HepG2 (cell line): ENCODE data around the gene CCDC88A.

Experiments used
- PATZ1 ChIP-seq: sonication (generic); formaldehyde crosslinking; IDR thresholded peaks from 2 replicates; pipeline ENCODE4 v1.4.0; 2020; ENCODE audit warnings: missing genetic modification reagents
- XRCC5 ChIP-seq: fragments of 200-400 bp; formaldehyde crosslinking; optimal IDR thresholded peaks from 2 replicates; pipeline ENCODE3; 2017; ENCODE audit warnings: mild to moderate bottlenecking, low read length
- ZNF24 ChIP-seq: fragments of 450-650 bp; IDR thresholded peaks from 2 replicates; pipeline ENCODE4 v1.6.1; 2017; ENCODE audit warnings: antibody characterized with exemption, mild to moderate bottlenecking
- ZNF350 ChIP-seq: sonication (generic); formaldehyde crosslinking; IDR thresholded peaks from 2 replicates; pipeline ENCODE4 v1.4.0; 2020; ENCODE audit warnings: mild to moderate bottlenecking, low read depth, missing genetic modification reagents, borderline replicate concordance
- ZNF354B ChIP-seq: sonication (generic); formaldehyde crosslinking; IDR thresholded peaks from 2 replicates; pipeline ENCODE4 v1.8.0; 2022; ENCODE audit warnings: mild to moderate bottlenecking, missing genetic modification reagents
- ZNF800 ChIP-seq: sonication (generic); formaldehyde crosslinking; IDR thresholded peaks from 2 replicates; pipeline ENCODE4 v1.4.0; 2020; ENCODE audit warnings: missing genetic modification reagents
- TF ChIP-seq, protein P1 (sequence below): sonication (generic); formaldehyde crosslinking; IDR thresholded peaks from 2 replicates; pipeline ENCODE4 v1.5.1; 2020; ENCODE audit warnings: missing genetic modification reagents, mild to moderate bottlenecking, borderline replicate concordance
- TF ChIP-seq, protein P2 (sequence below): sonication (generic); formaldehyde crosslinking; conservative IDR thresholded peaks from 2 replicates; pipeline ENCODE4 v1.4.0; 2020; ENCODE audit warnings: missing genetic modification reagents

DNA sequence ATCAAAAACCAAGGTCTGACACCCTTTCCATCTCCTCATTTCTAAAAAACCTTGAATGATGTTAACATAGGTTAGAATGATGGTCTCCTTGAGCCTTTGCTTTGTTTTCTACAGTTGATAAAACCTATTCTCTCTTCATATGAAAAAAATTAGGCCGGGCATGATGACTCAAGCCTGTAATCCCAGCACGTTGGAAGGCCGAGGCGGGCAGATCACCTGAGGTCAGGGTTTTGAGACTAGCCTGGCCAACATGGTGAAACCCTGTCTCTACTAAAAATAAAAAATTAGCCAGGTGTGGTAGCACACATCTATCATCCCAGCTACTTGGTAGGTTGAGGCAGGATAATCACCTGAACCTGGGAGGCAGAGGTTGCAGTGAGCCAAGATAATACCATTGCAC, 49.4 kb downstream of the CCDC88A start:
- TF ChIP-seq ZNF354B (CRISPR knock-in tag) (no peak), ZNF800 (CRISPR knock-in tag) (no peak), XRCC5 (no peak), PATZ1 (CRISPR knock-in tag) (no peak), ZNF24 (no peak), ZNF350 (no peak)
- TF ChIP-seq, protein P1, sequence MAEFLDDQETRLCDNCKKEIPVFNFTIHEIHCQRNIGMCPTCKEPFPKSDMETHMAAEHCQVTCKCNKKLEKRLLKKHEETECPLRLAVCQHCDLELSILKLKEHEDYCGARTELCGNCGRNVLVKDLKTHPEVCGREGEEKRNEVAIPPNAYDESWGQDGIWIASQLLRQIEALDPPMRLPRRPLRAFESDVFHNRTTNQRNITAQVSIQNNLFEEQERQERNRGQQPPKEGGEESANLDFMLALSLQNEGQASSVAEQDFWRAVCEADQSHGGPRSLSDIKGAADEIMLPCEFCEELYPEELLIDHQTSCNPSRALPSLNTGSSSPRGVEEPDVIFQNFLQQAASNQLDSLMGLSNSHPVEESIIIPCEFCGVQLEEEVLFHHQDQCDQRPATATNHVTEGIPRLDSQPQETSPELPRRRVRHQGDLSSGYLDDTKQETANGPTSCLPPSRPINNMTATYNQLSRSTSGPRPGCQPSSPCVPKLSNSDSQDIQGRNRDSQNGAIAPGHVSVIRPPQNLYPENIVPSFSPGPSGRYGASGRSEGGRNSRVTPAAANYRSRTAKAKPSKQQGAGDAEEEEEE (CRISPR knock-in tag), result no peak
- TF ChIP-seq, protein P2, sequence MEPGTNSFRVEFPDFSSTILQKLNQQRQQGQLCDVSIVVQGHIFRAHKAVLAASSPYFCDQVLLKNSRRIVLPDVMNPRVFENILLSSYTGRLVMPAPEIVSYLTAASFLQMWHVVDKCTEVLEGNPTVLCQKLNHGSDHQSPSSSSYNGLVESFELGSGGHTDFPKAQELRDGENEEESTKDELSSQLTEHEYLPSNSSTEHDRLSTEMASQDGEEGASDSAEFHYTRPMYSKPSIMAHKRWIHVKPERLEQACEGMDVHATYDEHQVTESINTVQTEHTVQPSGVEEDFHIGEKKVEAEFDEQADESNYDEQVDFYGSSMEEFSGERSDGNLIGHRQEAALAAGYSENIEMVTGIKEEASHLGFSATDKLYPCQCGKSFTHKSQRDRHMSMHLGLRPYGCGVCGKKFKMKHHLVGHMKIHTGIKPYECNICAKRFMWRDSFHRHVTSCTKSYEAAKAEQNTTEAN (CRISPR knock-in tag), result no peak
